ENCODE results near the gene SLC26A6.

SLC26A6 gene, protein sequence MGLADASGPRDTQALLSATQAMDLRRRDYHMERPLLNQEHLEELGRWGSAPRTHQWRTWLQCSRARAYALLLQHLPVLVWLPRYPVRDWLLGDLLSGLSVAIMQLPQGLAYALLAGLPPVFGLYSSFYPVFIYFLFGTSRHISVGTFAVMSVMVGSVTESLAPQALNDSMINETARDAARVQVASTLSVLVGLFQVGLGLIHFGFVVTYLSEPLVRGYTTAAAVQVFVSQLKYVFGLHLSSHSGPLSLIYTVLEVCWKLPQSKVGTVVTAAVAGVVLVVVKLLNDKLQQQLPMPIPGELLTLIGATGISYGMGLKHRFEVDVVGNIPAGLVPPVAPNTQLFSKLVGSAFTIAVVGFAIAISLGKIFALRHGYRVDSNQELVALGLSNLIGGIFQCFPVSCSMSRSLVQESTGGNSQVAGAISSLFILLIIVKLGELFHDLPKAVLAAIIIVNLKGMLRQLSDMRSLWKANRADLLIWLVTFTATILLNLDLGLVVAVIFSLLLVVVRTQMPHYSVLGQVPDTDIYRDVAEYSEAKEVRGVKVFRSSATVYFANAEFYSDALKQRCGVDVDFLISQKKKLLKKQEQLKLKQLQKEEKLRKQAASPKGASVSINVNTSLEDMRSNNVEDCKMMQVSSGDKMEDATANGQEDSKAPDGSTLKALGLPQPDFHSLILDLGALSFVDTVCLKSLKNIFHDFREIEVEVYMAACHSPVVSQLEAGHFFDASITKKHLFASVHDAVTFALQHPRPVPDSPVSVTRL

DNA sequence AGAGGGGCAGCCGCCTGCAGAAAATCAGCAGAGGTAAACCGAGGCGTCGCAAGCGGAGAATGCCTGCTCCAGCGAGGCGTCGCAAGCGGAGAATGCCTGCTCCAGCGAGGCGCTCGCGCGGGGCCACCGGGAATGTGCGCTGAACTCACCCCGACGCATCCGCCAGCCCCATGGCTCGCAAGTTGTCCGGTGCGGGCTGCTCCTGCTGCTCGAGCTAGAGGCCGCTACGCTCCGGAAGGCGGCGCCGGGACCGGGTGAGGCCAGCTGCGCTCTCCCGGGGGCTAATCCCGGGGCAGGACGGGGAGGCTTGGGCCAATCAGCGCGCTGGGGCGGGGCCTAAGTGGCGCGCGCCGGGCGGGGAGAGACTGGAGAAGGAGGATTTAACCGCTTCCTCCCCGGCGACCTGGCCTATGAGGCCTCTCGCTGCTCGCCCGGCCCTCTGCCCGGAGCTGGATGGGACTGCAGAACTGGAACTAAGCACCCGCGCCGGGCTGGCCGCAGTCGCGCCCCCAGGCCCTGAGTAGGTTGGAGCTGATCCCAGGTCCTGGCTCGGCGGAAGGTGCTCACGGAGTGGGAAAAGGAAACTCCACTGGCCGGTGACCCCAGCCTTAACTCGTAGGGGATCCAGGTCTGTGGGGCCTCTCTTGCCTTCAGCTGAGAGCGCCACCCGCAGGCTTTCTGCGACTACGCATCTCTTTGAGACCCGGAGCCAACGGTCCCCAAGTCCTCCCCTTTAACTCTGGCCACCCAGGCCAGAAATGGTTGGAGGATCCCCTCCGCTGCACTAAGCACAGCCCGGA lies at the start of gene SLC26A6:
TSS of gene SLC26A6 (minus strand) at position 240 of the 800 bp plus-strand sequence. CDS start at position 172, 68 bp downstream.
- peak; percentile 49 to 88 for DNase-seq

- no peak for DNase-seq
These were observed 49.4 kb upstream of the SLC26A6 start for GRCh38 chr3:48684480-48685143.

DNA sequence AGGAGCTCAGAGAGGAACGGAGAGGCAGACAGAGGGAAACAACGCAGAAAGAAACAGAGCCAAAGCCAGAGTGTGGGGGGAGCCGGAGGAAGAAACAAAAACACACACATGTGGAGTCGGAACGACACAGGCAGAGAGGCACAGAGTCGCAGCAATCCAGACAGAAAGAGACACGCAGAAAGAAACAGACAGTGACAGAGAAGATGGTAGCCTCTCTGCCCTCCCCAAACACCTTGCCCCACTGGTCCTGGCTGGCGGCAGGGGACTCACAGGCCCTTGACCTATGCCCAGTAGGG lies 48.7 kb upstream of the SLC26A6 start:
- no peak for DNase-seq

DNA sequence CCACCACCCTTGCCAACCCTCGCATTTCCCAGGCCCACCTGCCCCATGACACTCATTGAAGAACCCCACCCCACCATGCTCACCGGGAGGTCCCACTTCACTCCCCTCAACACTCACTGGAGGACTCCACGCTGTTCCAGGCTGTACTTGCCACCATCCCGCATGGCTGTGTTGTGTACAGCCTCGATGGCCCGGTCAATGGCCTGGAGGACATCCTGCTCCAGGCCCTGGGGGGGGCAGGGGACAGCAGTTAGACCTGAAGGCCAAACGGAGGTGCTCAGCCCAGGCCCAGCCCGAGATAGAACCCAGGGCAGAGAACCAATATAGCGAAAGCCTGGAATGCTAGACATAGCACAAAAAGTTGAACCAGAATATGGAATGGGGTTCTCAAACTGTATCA lies 47.5 kb upstream of the SLC26A6 start:
- no peak for DNase-seq

GRCh38 chr3:48681974-48682610 lies 46.8 kb upstream of the SLC26A6 start:
- no peak for DNase-seq

- DNase-seq = no peak
These were observed 46.2 kb upstream of the SLC26A6 start for GRCh38 chr3:48681541-48681880.

DNA sequence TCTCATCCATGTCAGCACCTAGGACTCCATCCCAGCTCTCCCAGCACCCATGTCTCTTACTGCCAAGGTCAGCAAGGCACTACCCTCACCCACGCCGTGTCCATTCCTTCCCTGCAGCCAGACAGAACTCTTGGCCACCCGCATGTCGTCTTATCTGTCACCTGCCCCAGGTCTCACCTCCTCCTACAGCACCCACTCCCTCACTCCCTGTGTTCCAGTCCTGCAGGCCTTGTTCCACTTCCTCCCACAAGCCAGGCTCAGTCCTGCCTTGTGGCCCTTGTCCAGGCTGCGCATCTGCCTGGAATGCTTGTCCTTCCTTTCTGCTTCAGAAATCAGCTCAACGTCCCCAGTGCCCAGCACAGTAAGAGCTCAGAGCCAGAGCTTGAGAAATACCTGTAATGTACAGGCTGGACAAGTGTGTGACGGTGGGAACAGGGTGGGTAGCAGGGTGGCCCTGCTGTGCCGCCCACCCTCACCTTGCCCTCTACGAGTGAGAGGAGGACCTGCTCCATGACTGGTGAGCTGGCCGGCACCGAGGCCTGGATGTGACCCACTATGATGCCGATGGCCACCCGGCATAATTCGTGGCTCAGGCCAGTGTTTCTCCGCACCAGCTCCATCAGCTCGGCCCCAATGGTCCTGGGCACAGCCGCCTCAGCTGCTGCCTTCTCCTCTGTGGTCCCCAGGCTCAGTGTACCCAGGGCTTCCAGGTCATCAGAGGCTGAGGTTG lies 45.7 kb upstream of the SLC26A6 start:
- DNase-seq = no peak

- DNase-seq = no peak
These were observed 44.4 kb upstream of the SLC26A6 start for GRCh38 chr3:48679411-48680391.

GRCh38 chr3:48678566-48679380 lies 43.5 kb upstream of the SLC26A6 start:
- no peak for DNase-seq

GRCh38 chr3:48678056-48678455 lies 42.8 kb upstream of the SLC26A6 start:
- no peak for DNase-seq

DNA sequence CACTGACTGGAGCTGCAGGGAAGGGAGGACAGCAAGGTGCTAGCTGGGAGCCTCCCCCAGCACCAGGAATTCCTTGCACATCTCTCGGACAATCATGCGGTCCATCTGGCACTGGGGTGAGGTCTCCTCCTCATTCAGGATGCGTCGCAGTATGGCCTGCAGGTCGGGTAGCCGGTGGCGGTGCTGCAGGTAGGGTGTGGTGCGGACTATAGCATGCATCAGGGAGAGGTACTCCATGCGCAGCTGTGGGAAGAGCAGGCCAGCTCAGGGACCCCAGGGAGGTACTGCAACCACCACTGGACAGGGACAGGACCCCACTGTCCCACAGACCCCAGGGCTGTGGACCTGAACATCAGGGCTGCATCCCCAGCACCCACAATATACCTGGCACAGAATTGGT lies 39.2 kb upstream of the SLC26A6 start:
- no peak for DNase-seq

DNA sequence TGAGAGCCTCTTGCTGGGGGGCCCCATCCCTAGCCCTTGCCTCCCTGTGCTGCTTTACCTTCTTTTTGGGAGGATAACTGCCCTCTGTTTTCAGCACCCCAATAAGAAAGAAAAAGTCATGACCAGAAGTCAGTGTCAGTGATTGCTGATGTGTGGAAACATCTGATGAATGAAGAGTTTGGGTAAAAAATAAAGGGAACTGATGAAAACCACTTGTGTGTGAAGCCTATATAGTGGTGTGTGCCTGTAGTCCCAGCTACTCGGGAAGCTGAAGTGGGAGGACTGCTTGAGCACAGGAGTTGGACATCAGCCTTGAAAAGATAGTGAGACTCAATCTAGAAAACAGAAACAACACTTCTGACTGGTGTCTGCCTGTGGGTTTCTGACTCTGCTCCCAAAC lies 37.3 kb upstream of the SLC26A6 start:
- no peak for DNase-seq

- DNase-seq = peak in 1 of 2 experiments; percentile 2
These were observed 29.7 kb upstream of the SLC26A6 start for GRCh38 chr3:48664929-48665328.

- DNase-seq = no peak
These were observed 29.0 kb upstream of the SLC26A6 start for GRCh38 chr3:48664313-48664644.

- peak; percentile 40 to 70 for DNase-seq
These were observed 28.4 kb upstream of the SLC26A6 start for GRCh38 chr3:48663489-48664312.

DNA sequence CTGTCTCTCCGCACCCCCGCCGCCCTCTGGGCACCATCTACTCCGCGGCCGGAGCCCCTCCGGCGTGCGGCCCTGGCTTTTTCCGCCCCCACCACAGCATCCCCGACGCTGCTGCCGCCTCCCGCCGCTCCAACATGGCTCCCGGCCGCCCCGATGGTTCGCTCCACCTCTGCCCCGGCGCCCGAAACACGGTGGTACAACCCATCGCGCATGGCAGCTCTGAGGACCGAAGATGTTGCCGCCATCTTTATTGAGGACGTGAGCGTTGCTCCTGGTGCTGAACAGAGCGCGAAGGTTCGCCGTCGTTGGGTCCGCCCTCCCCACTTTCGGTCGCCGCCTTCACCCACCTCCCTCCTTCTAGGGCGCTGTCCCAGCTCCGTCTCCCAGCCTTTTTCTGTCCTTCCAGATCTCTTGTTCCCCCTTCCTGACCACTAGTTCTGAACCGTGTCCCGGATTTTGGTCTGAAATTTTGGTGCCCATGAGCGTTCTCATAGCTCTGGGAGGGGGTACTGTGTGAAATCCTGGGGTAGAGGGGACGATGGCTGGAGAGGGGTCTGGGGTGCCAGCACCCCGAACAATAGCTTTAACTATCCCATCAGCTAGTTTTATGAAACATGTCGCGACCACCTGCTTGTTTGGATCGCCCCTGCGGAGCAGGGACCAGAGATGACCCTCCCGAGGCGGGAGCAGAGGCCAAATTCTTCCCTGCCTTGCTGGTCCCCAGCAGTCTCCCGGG lies 27.7 kb upstream of the SLC26A6 start, which contains the start of gene CELSR3:
TSS of gene CELSR3 (minus strand) at position 134 of the 736 bp plus-strand sequence. CDS start 252 bp downstream, outside the sequence.
- peak; percentile 25 to 74 for DNase-seq

- DNase-seq = no peak
These were observed 27.0 kb upstream of the SLC26A6 start for GRCh38 chr3:48662145-48662752.
